ENCODE measurements around the gene PASD1. TPM values are rescaled to one million over a fixed set of nuclear protein-coding genes. Genes with fewer than 3 reads are reported as not detected.
"Not testable (repeated sequence)": the region's sequence is repeated elsewhere in the genome, so short reads cannot be mapped to it uniquely, and the experiment has no call there.

The PASD1 gene
- total RNA-seq, 2 donors from 2014 or later, result not detected

- Mint-ChIP-seq H3K27me3 (ENCODE audit: insufficient read depth) (no peaks in the 10 kb centered on the region), H3K9me3 (peaks cover 70% of the 10 kb centered on the region), H3K36me3 (ENCODE audit: low read depth) (no peaks in the 10 kb centered on the region), H3K27ac (no peak overlapping the region), H3K4me1 (no peaks in the 10 kb centered on the region), H3K4me3 (no peak overlapping the region)
- no peak for DNase-seq
- H3K27ac ChIP-seq (ENCODE audit: low read depth, low read length), result no peak overlapping the region
- no peak overlapping the region for H3K9ac ChIP-seq (ENCODE audit: extremely low read depth, low read length, poor library complexity, severe bottlenecking)
- no peak overlapping the region for H3K4me3 ChIP-seq (ENCODE audit: low read length)
- no peaks in the 10 kb centered on the region for H3K36me3 ChIP-seq (ENCODE audit: control insufficient read depth, insufficient read depth, low read length)
- TF ChIP-seq CTCF (conservative IDR thresholded peaks at IDR 0.05), result no peak
- 97 to 98% methylated on average over 11 to 21 of the region's 21 CpGs for WGBS, 2 experiments (ENCODE audit: insufficient coverage in 1 of 2, insufficient read length in 1 of 2)
- no peaks in the 10 kb centered on the region for H3K4me1 ChIP-seq (ENCODE audit: control insufficient read depth, insufficient read depth, low read length)
- no peaks in the 10 kb centered on the region for H3K27me3 ChIP-seq (ENCODE audit: control insufficient read depth, insufficient read depth, low read length, poor library complexity, severe bottlenecking)
- no peaks in the 10 kb centered on the region for H3K9me3 ChIP-seq (ENCODE audit: control insufficient read depth, low read length)
Observed at GRCh38 chrX:151564035-151564434, 560 bp downstream of the PASD1 start.

GRCh38 chrX:151566872-151567271 is 3.4 kb downstream of the PASD1 start:
- H3K27me3 ChIP-seq (ENCODE audit: control insufficient read depth, insufficient read depth, low read length, poor library complexity, severe bottlenecking); H3K36me3 Mint-ChIP-seq (ENCODE audit: low read depth); H3K27me3 Mint-ChIP-seq (ENCODE audit: insufficient read depth); H3K9ac ChIP-seq (ENCODE audit: extremely low read depth, low read length, poor library complexity, severe bottlenecking); H3K9me3 ChIP-seq (ENCODE audit: control insufficient read depth, low read length); H3K27ac Mint-ChIP-seq; H3K4me3 ChIP-seq (ENCODE audit: low read length); H3K36me3 ChIP-seq (ENCODE audit: control insufficient read depth, insufficient read depth, low read length); H3K4me1 Mint-ChIP-seq; H3K4me3 Mint-ChIP-seq; H3K27ac ChIP-seq (ENCODE audit: low read depth, low read length); DNase-seq; H3K4me1 ChIP-seq (ENCODE audit: control insufficient read depth, insufficient read depth, low read length): not testable (repeated sequence)
- peaks cover 54% of the 10 kb centered on the region for H3K9me3 Mint-ChIP-seq
- WGBS, 2 experiments (ENCODE audit: insufficient coverage in 1 of 2, insufficient read length in 1 of 2), result 91% methylated on average over 8 of the region's 10 CpGs; no CpG with 5 or more reads in 1 of the 2 experiments

- Histone ChIP-seq H3K36me3 (ENCODE audit: control insufficient read depth, insufficient read depth, low read length) (no peaks in the 10 kb centered on the region), H3K4me3 (ENCODE audit: low read length) (no peak overlapping the region), H3K9me3 (ENCODE audit: control insufficient read depth, low read length) (no peaks in the 10 kb centered on the region), H3K9ac (ENCODE audit: extremely low read depth, low read length, poor library complexity, severe bottlenecking) (no peak overlapping the region), H3K27me3 (ENCODE audit: control insufficient read depth, insufficient read depth, low read length, poor library complexity, severe bottlenecking) (no peaks in the 10 kb centered on the region), H3K27ac (ENCODE audit: low read depth, low read length) (no peak overlapping the region), H3K4me1 (ENCODE audit: control insufficient read depth, insufficient read depth, low read length) (no peaks in the 10 kb centered on the region)
- no peak for DNase-seq
- Mint-ChIP-seq H3K27ac (no peak overlapping the region), H3K27me3 (ENCODE audit: insufficient read depth) (no peaks in the 10 kb centered on the region), H3K9me3 (peaks cover 48% of the 10 kb centered on the region), H3K4me1 (no peaks in the 10 kb centered on the region), H3K4me3 (no peak overlapping the region), H3K36me3 (ENCODE audit: low read depth) (no peaks in the 10 kb centered on the region)
- WGBS, 2 experiments (ENCODE audit: insufficient coverage in 1 of 2, insufficient read length in 1 of 2), result 90% methylated on average over 3 of the region's 3 CpGs; no CpG with 5 or more reads in 1 of the 2 experiments
- no peak for TF ChIP-seq CTCF (conservative IDR thresholded peaks at IDR 0.05)
Observed at GRCh38 chrX:151570561-151570960, 7.1 kb downstream of the PASD1 start.

GRCh38 chrX:151593384-151593783 is 29.9 kb downstream of the PASD1 start:
- not testable (repeated sequence) for H3K36me3 ChIP-seq (ENCODE audit: control insufficient read depth, insufficient read depth, low read length); H3K36me3 Mint-ChIP-seq (ENCODE audit: low read depth); H3K27ac Mint-ChIP-seq; DNase-seq; H3K9me3 ChIP-seq (ENCODE audit: control insufficient read depth, low read length); H3K4me3 ChIP-seq (ENCODE audit: low read length); H3K4me3 Mint-ChIP-seq; H3K4me1 Mint-ChIP-seq; H3K9ac ChIP-seq (ENCODE audit: extremely low read depth, low read length, poor library complexity, severe bottlenecking); H3K27ac ChIP-seq (ENCODE audit: low read depth, low read length); H3K27me3 ChIP-seq (ENCODE audit: control insufficient read depth, insufficient read depth, low read length, poor library complexity, severe bottlenecking); H3K27me3 Mint-ChIP-seq (ENCODE audit: insufficient read depth); H3K4me1 ChIP-seq (ENCODE audit: control insufficient read depth, insufficient read depth, low read length)
- H3K9me3 Mint-ChIP-seq, result peaks cover 39% of the 10 kb centered on the region
- WGBS, 2 experiments (ENCODE audit: insufficient coverage in 1 of 2, insufficient read length in 1 of 2), result 100% methylated on average over 2 of the region's 3 CpGs; no CpG with 5 or more reads in 1 of the 2 experiments
